ENCODE results near the gene EEF1AKMT3.

DNA sequence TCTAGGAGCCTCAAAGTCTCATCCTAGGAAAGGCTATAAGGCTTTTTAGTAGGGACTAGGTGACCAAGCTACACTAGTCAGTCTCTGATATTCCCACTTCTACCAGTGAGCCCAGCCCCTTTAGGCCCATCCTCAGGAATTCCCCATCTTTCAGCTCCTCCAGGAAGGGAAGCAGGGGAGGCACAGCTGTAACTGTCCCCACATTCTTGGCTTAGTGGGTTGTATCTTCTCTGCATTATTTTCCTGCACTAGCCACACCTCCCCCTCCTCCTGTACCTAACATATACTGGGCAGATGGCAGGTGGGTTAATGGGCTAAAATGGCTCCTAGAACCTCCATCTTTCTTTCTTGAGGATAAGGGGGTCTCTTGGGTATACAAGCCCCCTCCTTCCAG is 5.1 kb upstream of the EEF1AKMT3 start:
- TF ChIP-seq, protein P1, sequence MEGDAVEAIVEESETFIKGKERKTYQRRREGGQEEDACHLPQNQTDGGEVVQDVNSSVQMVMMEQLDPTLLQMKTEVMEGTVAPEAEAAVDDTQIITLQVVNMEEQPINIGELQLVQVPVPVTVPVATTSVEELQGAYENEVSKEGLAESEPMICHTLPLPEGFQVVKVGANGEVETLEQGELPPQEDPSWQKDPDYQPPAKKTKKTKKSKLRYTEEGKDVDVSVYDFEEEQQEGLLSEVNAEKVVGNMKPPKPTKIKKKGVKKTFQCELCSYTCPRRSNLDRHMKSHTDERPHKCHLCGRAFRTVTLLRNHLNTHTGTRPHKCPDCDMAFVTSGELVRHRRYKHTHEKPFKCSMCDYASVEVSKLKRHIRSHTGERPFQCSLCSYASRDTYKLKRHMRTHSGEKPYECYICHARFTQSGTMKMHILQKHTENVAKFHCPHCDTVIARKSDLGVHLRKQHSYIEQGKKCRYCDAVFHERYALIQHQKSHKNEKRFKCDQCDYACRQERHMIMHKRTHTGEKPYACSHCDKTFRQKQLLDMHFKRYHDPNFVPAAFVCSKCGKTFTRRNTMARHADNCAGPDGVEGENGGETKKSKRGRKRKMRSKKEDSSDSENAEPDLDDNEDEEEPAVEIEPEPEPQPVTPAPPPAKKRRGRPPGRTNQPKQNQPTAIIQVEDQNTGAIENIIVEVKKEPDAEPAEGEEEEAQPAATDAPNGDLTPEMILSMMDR (IDR thresholded peaks at IDR 0.05; ENCODE audit: low read length) = no peak
- TF ChIP-seq EZH2 (IDR thresholded peaks at IDR 0.05; ENCODE audit: borderline replicate concordance, low read length) = no peak

All from OCI-LY1 (cell line).